Sigmoid colon (tissue), 7 donors: ENCODE measurements around the gene ZNF497. TPM values are rescaled to one million over a fixed set of nuclear protein-coding genes. Genes with fewer than 3 reads are reported as not detected.

Experiments
- DNase-seq: peaks from one replicate; pipeline ENCODE4 v3.0.0-alpha.2; 2019
- H3K27ac ChIP-seq, 4 donors: fragments of 200-600 bp; sonication (generic); one replicate each; pipeline ENCODE4 v1.5.1; 2016 to 2019; ENCODE audit warnings: mild to moderate bottlenecking in 1 of 4
- H3K27me3 ChIP-seq, 3 donors: fragments of 200-600 bp; sonication (generic); one replicate each; pipeline ENCODE4 v1.5.1; 2019; ENCODE audit warnings: mild to moderate bottlenecking in 1 of 3
- H3K36me3 ChIP-seq, 4 donors: fragments of 200-600 bp; sonication (generic); one replicate each; pipeline ENCODE4 v1.5.1; 2016 to 2019
- H3K4me1 ChIP-seq, 4 donors: fragments of 200-600 bp; sonication (generic); one replicate each; pipeline ENCODE4 v1.5.1; 2017 to 2019
- H3K4me3 ChIP-seq, 4 donors: fragments of 200-600 bp; sonication (generic); one replicate each; pipeline ENCODE4 v1.5.1; 2017 to 2019; ENCODE audit warnings: mild to moderate bottlenecking in 2 of 4, moderate library complexity in 1 of 4
- H3K9me3 ChIP-seq, 4 donors: fragments of 200-600 bp in 3 of 4; sonication (generic) in 3 of 4; one replicate each; pipeline versions ENCODE4 v1.5.1 to v1.6.1; 2013 to 2019
- EP300 ChIP-seq, 4 donors: sonication (generic); formaldehyde crosslinking; IDR thresholded peaks; one replicate each; pipeline ENCODE4 v1.6.1; 2017; ENCODE audit warnings: antibody characterized with exemption in 4 of 4
- POLR2A ChIP-seq, 2 donors: fragments of 450-650 bp; IDR thresholded peaks; one replicate each; pipeline ENCODE4 v1.6.1; 2016; ENCODE audit warnings: antibody characterized with exemption in 2 of 2, mild to moderate bottlenecking in 2 of 2, moderate library complexity in 2 of 2
- POLR2AphosphoS5 ChIP-seq, 4 donors: sonication (generic); formaldehyde crosslinking; IDR thresholded peaks; one replicate each; pipeline ENCODE4 v1.6.1; 2017; ENCODE audit warnings: antibody characterized with exemption in 4 of 4
- WGBS, 2 donors: extraction: QIAGEN DNeasy Blood & Tissue Kit; methylation state at CpG; one replicate each; pipeline ENCODE4 v1.1.7; 2013; 5-methylcytosine and 5-hydroxymethylcytosine counted together
- intact Hi-C: fragments of 100-400 bp; cut with DNase I; formaldehyde crosslinking; loops from one replicate; pipeline ENCODE4 v1.15.1; 2023
- polyA plus RNA-seq, 3 donors: library from polyadenylated mRNA; stranded (reverse); fragments of 200-250 nt; gene quantifications; one replicate each; pipeline ENCODE4 v1.2.3, GENCODE V29; 2013
- small RNA-seq, 3 donors: library from RNA; depleted of rRNA; stranded (forward); fragments of <200 nt; gene quantifications; one replicate each; pipeline ENCODE3, GENCODE V24; 2016
- total RNA-seq, 4 donors: library from RNA; depleted of rRNA; stranded (reverse); fragments of >200 nt; gene quantifications; one replicate each; pipeline ENCODE4 v1.1.0, GENCODE V29; 2016
- TF ChIP-seq, protein P1 (sequence below), 4 experiments: fragments of 450-650 bp in 3 of 4; fragments of 200-600 bp in 1 of 4; IDR thresholded peaks; one replicate each; pipeline ENCODE4 v1.5.1; 2016 to 2019; ENCODE audit warnings: antibody characterized with exemption in 4 of 4, mild to moderate bottlenecking in 3 of 4, moderate library complexity in 2 of 4
- donor health status: healthy with polysubstance abuse.
- donor health status: Bipolar disorder and iron deficiency.
- donor health status: healthy.

ZNF497 gene
- total and polyA plus RNA-seq, 7 donors = 0.28 to 0.79 (median 0.48) TPM; not detected in 1

DNA sequence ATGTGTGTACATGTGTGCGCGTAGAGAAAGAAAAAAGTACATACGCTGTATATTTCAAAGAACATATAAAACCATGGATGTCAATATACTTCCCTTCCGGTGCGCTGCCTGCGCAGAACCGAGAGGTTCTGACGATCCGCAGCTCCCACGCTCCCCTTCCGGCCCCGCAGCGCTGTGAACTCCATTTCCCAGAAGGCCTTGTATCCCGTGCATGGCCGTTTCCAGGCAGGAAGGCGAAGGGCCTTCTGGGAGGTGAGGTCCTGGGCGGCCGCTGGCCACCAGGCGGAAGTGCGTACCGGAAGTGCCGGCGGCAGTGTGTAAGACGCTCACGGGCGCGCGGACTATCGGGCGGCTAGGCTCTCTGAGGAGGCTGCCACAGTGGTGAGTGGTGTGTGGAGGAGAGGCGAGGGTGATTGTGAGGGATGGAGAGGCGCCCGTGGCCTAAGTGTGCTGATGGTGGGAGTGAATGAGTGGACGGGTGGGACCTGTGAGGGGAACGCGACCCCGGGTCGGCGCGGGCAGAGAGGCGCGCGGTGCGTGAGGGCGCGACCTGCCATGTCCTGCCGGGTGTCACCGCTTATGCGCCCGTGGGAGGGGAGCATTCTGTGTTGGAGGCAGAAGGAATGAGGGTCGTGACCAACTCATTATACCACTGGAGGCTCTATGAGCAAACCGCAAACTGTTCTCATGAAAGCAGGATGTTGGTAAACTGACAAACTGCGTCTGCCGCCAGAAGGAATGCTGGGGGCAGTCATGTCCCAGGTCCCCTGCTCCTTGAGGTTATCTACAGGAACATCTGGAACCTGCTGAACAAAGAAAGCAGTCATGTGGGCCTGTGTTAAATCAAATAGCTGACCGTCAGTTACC is 57.3 kb downstream of the ZNF497 start, which contains the start of gene ERVK3-1:
Gene ERVK3-1 (plus strand): TSS at position 313 of the 867 bp plus-strand sequence. CDS start 6,792 bp downstream, outside the sequence.
- Histone ChIP-seq H3K4me3 (peak within 1 kb of the TSS; percentile 80 to 93 (median 90)), H3K4me1 (peaks cover 0 to 17% (median 14%) of the 10 kb centered on the region in 4 donors), H3K9me3 (no peaks in the 10 kb centered on the region), H3K27ac (peak within 1 kb of the TSS; percentile 88 to 93 (median 90)), H3K27me3 (no peaks in the 10 kb centered on the region), H3K36me3 (peaks cover 6 to 45% (median 9%) of the 10 kb centered on the region in 4 donors)
- peak; percentile 98 for DNase-seq
- intact Hi-C loops = loop anchor here (1.0 to 2.0 kb wide), 2 partner anchors 22 to 26 kb away; partner anchors contain the start of gene ZNF8
- 1% methylated on average over 55 of the region's 55 CpGs for WGBS, 2 donors
- TF ChIP-seq POLR2AphosphoS5 (IDR thresholded peaks at IDR 0.05) (peak; percentile 97 to 98 (median 98)), EP300 (IDR thresholded peaks at IDR 0.05) (peak in 1 of 4 donors; percentile 62), POLR2A (IDR thresholded peaks at IDR 0.05) (peak; percentile 83 to 88)
- TF ChIP-seq, protein P1, sequence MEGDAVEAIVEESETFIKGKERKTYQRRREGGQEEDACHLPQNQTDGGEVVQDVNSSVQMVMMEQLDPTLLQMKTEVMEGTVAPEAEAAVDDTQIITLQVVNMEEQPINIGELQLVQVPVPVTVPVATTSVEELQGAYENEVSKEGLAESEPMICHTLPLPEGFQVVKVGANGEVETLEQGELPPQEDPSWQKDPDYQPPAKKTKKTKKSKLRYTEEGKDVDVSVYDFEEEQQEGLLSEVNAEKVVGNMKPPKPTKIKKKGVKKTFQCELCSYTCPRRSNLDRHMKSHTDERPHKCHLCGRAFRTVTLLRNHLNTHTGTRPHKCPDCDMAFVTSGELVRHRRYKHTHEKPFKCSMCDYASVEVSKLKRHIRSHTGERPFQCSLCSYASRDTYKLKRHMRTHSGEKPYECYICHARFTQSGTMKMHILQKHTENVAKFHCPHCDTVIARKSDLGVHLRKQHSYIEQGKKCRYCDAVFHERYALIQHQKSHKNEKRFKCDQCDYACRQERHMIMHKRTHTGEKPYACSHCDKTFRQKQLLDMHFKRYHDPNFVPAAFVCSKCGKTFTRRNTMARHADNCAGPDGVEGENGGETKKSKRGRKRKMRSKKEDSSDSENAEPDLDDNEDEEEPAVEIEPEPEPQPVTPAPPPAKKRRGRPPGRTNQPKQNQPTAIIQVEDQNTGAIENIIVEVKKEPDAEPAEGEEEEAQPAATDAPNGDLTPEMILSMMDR (IDR thresholded peaks at IDR 0.05) = peak in 3 of 4 experiments; percentile 21 to 44 (median 36)

DNA sequence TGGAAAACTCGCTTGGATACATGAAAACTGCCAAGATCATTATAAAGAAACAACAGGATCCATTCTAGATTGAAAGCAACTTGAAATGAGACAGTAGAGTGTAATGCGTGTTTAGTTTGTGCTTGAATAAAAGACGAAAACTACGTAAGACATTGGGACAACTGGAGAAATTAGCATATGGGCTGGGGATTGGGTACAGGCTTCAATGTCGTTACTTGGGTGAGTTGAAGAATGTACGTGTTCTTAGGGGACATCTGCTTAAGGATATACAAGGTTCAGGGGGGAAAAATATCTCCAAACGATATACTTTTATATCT is 57.8 kb downstream of the ZNF497 start:
- H3K36me3 ChIP-seq = peaks cover 12 to 51% (median 13%) of the 10 kb centered on the region in 4 donors

More for the DNA sequence above, 57.8 kb downstream of the ZNF497 start:
- no peaks in the 10 kb centered on the region for H3K27me3 ChIP-seq
- WGBS, 2 donors = 27 to 37% methylated on average over 7 of the region's 7 CpGs
- H3K4me3 ChIP-seq = peak overlapping the region; percentile 12 to 90 (median 84)
- H3K9me3 ChIP-seq = no peaks in the 10 kb centered on the region
- DNase-seq = no peak
- peak overlapping the region; percentile 88 to 93 (median 90) for H3K27ac ChIP-seq
- TF ChIP-seq POLR2A (IDR thresholded peaks at IDR 0.05) (no peak), POLR2AphosphoS5 (IDR thresholded peaks at IDR 0.05) (no peak), EP300 (IDR thresholded peaks at IDR 0.05) (no peak)
- TF ChIP-seq, protein P1 (IDR thresholded peaks at IDR 0.05) = no peak
- intact Hi-C loops = loop anchor here (1.0 to 5.0 kb wide), 3 partner anchors 23 to 122 kb away; partner anchors contain the start of genes ZNF274 and ZNF8
- peaks cover 0 to 17% (median 14%) of the 10 kb centered on the region in 4 donors for H3K4me1 ChIP-seq

Small RNA genes within 50 kb of the gene (small RNA-seq; reads per million reads assigned to genes)
- gene MIR4754 (0 reads per million in 3 donors), gene MIR6806 (0 reads per million in 3 donors), gene RNA5SP473 (0.07 to 0.12 (median 0.11) reads per million in 3 donors)

Other genes starting within 250 kb of the ZNF497 start
- 10 to 100 TPM in 1 of 4 donors, 1 to 10 TPM in 3; 8.2 to 10.2 (median 8.3) TPM for gene ZNF329, start 212.0 kb downstream of the ZNF497 start, total RNA-seq
- 1 to 10 TPM; 1.6 to 3.9 (median 2.4) TPM for gene ZNF329, start 212.0 kb downstream of the ZNF497 start, polyA plus RNA-seq
- gene ZNF274, start 179.7 kb downstream of the ZNF497 start, total RNA-seq = 10 to 100 TPM; 18.3 to 26.7 (median 22.6) TPM
- gene ZNF274, start 179.7 kb downstream of the ZNF497 start, polyA plus RNA-seq = 10 to 100 TPM in 1 of 3 donors, 1 to 10 TPM in 2; 7.8 to 19.6 (median 9.2) TPM
- 10 to 100 TPM; 25.8 to 45.1 (median 34.8) TPM for gene ZNF544, start 133.8 kb downstream of the ZNF497 start, total RNA-seq
- gene ZNF544, start 133.8 kb downstream of the ZNF497 start, polyA plus RNA-seq = 10 to 100 TPM; 16.4 to 28.6 (median 20.4) TPM
- 1 to 10 TPM; 4.9 to 8.6 (median 6.5) TPM for gene ZNF8, start 83.8 kb downstream of the ZNF497 start, total RNA-seq
- 1 to 10 TPM in 1 of 3 donors, under 1 TPM in 2; 0.60 to 2.0 (median 0.92) TPM for gene ZNF8, start 83.8 kb downstream of the ZNF497 start, polyA plus RNA-seq
- 10 to 100 TPM; 41.7 to 49.4 (median 44.0) TPM for gene ERVK3-1, start 57.4 kb downstream of the ZNF497 start, total RNA-seq
- 10 to 100 TPM; 23.6 to 35.0 (median 27.6) TPM for gene ERVK3-1, start 57.4 kb downstream of the ZNF497 start, polyA plus RNA-seq
- 1 to 10 TPM; 1.4 to 3.6 (median 2.2) TPM for gene ZSCAN22, start 35.8 kb downstream of the ZNF497 start, total RNA-seq
- 1 to 10 TPM in 1 of 3 donors, under 1 TPM in 2; 0.60 to 1.3 (median 0.69) TPM for gene ZSCAN22, start 35.8 kb downstream of the ZNF497 start, polyA plus RNA-seq
- 10 to 100 TPM in 2 of 4 donors, 1 to 10 TPM in 2; 1.9 to 17.4 (median 12.1) TPM for gene A1BG, start 9.3 kb downstream of the ZNF497 start, total RNA-seq
- 10 to 100 TPM in 2 of 3 donors, 1 to 10 TPM in 1; 7.2 to 23.4 (median 16.0) TPM for gene A1BG, start 9.3 kb downstream of the ZNF497 start, polyA plus RNA-seq
- 1 to 10 TPM in 3 of 4 donors, under 1 TPM in 1; 0.66 to 2.2 (median 1.5) TPM for gene ZNF837, start 18.3 kb upstream of the ZNF497 start, total RNA-seq
- 1 to 10 TPM; 1.2 to 2.5 (median 1.8) TPM for gene ZNF837, start 18.3 kb upstream of the ZNF497 start, polyA plus RNA-seq
- 1,000 to 10,000 TPM; 1,322 to 2,581 (median 2,411) TPM for gene RPS5, start 24.5 kb upstream of the ZNF497 start, total RNA-seq
- 1,000 to 10,000 TPM; 1,097 to 1,974 (median 1,406) TPM for gene RPS5, start 24.5 kb upstream of the ZNF497 start, polyA plus RNA-seq
- not detected for gene RNF225, start 32.9 kb upstream of the ZNF497 start, total RNA-seq
- under 1 TPM in 1 of 3 donors, not detected in 2; 0.07 TPM for gene RNF225, start 32.9 kb upstream of the ZNF497 start, polyA plus RNA-seq
- gene ZNF584, start 45.9 kb upstream of the ZNF497 start, total RNA-seq = 10 to 100 TPM in 2 of 4 donors, 1 to 10 TPM in 2; 8.2 to 21.4 (median 12.0) TPM
- 1 to 10 TPM; 3.0 to 7.3 (median 4.8) TPM for gene ZNF584, start 45.9 kb upstream of the ZNF497 start, polyA plus RNA-seq
- 10 to 100 TPM in 1 of 4 donors, 1 to 10 TPM in 3; 5.3 to 12.2 (median 6.4) TPM for gene ZNF132, start 77.4 kb upstream of the ZNF497 start, total RNA-seq
- 1 to 10 TPM in 1 of 3 donors, under 1 TPM in 1, not detected in 1; 0.60 to 1.7 TPM for gene ZNF132, start 77.4 kb upstream of the ZNF497 start, polyA plus RNA-seq
- 1 to 10 TPM; 5.4 to 9.7 (median 6.1) TPM for gene ZNF324B, start 88.9 kb upstream of the ZNF497 start, total RNA-seq
- 1 to 10 TPM in 2 of 3 donors, under 1 TPM in 1; 0.60 to 5.3 (median 2.1) TPM for gene ZNF324B, start 88.9 kb upstream of the ZNF497 start, polyA plus RNA-seq
- gene ZNF324, start 104.3 kb upstream of the ZNF497 start, total RNA-seq = 10 to 100 TPM; 10.5 to 16.4 (median 14.0) TPM
- 1 to 10 TPM; 3.6 to 8.8 (median 4.6) TPM for gene ZNF324, start 104.3 kb upstream of the ZNF497 start, polyA plus RNA-seq
- 10 to 100 TPM; 10.7 to 20.8 (median 16.5) TPM for gene ZNF446, start 113.6 kb upstream of the ZNF497 start, total RNA-seq
- gene ZNF446, start 113.6 kb upstream of the ZNF497 start, polyA plus RNA-seq = 10 to 100 TPM in 1 of 3 donors, 1 to 10 TPM in 2; 4.4 to 11.4 (median 5.4) TPM
- 10 to 100 TPM in 1 of 4 donors, 1 to 10 TPM in 3; 4.2 to 13.5 (median 8.7) TPM for gene SLC27A5, start 149.2 kb upstream of the ZNF497 start, total RNA-seq
- gene SLC27A5, start 149.2 kb upstream of the ZNF497 start, polyA plus RNA-seq = 10 to 100 TPM in 1 of 3 donors, 1 to 10 TPM in 2; 2.3 to 22.9 (median 6.0) TPM
- gene ZBTB45, start 157.1 kb upstream of the ZNF497 start, total RNA-seq = 10 to 100 TPM in 1 of 4 donors, 1 to 10 TPM in 3; 7.6 to 13.8 (median 8.4) TPM
- gene ZBTB45, start 157.1 kb upstream of the ZNF497 start, polyA plus RNA-seq = 10 to 100 TPM in 1 of 3 donors, 1 to 10 TPM in 2; 4.9 to 10.2 (median 6.0) TPM
- gene TRIM28, start 181.3 kb upstream of the ZNF497 start, total RNA-seq = 100 to 1,000 TPM; 157 to 236 (median 207) TPM
- 100 to 1,000 TPM in 2 of 3 donors, 10 to 100 TPM in 1; 84.8 to 223 (median 150) TPM for gene TRIM28, start 181.3 kb upstream of the ZNF497 start, polyA plus RNA-seq
- 100 to 1,000 TPM; 101 to 144 (median 136) TPM for gene CHMP2A, start 192.4 kb upstream of the ZNF497 start, total RNA-seq
- 100 to 1,000 TPM; 196 to 372 (median 300) TPM for gene CHMP2A, start 192.4 kb upstream of the ZNF497 start, polyA plus RNA-seq
- gene UBE2M, start 195.9 kb upstream of the ZNF497 start, total RNA-seq = 10 to 100 TPM; 22.4 to 37.5 (median 30.3) TPM
- gene UBE2M, start 195.9 kb upstream of the ZNF497 start, polyA plus RNA-seq = 10 to 100 TPM; 48.0 to 58.5 (median 57.8) TPM
- gene MZF1, start 210.6 kb upstream of the ZNF497 start, total RNA-seq = 10 to 100 TPM; 13.6 to 31.5 (median 20.1) TPM
- 10 to 100 TPM in 1 of 3 donors, 1 to 10 TPM in 2; 5.8 to 28.7 (median 9.0) TPM for gene MZF1, start 210.6 kb upstream of the ZNF497 start, polyA plus RNA-seq